IMR-90 (cell line): ENCODE data around the gene GPHA2. TPM values are rescaled to one million over a fixed set of nuclear protein-coding genes. Genes with fewer than 3 reads are reported as not detected.

Experiments
- ATAC-seq: fragments of 200-7000 bp; cut with Tn5 transposase; 2 replicates; pipeline ENCODE4 v1.9.1; 2020; ENCODE audit warnings: low read depth, mild to moderate bottlenecking, moderate library complexity
- BruUV-seq: library from RNA; stranded (reverse); fragments of 400-500 nt; replicated peaks from 2 replicates; lab custom pipeline; 2021; lab: Mats Ljungman, UMichigan
- CTCF ChIA-PET: fragments of 300-600 bp; formaldehyde crosslinking; extraction: SDS; loops from one replicate; lab custom pipeline; 2021; ENCODE audit warnings: antibody characterized with exemption; lab: Yijun Ruan, JAX
- POLR2A ChIA-PET: fragments of 300-600 bp; sonication (Branson Sonifier 250); formaldehyde crosslinking; loops from one replicate; lab custom pipeline; 2022; ENCODE audit warnings: antibody characterized with exemption; ENCODE audit not compliant: unreplicated experiment; lab: Charles Lee
- DNase-seq: peaks from one replicate; pipeline ENCODE4 v3.0.0; 2013
- H2AFZ ChIP-seq: replicated peaks from 2 replicates; pipeline ENCODE3; 2013; ENCODE audit warnings: low read length, mild to moderate bottlenecking; ENCODE audit not compliant: poor library complexity
- H2AK5ac ChIP-seq: 2 replicates; pipeline ENCODE4 v1.6.1; 2013; ENCODE audit warnings: low read depth, low read length, inconsistent platforms
- H2AK9ac ChIP-seq: replicated peaks from 2 replicates; pipeline ENCODE3; 2013; ENCODE audit warnings: mild to moderate bottlenecking, low read depth, low read length, moderate library complexity; ENCODE audit not compliant: poor library complexity
- H2BK120ac ChIP-seq: 2 replicates; pipeline ENCODE4 v1.6.1; 2013; ENCODE audit warnings: low read depth, low read length, inconsistent platforms
- H2BK15ac ChIP-seq: 3 replicates; pipeline ENCODE4 v1.6.1; 2013; ENCODE audit warnings: low read depth, low read length, inconsistent platforms
- H2BK20ac ChIP-seq: 2 replicates; pipeline ENCODE4 v1.6.1; 2013; ENCODE audit warnings: low read depth, mild to moderate bottlenecking, inconsistent platforms, low read length, moderate library complexity
- H2BK5ac ChIP-seq: 2 replicates; pipeline ENCODE4 v1.6.1; 2013; ENCODE audit warnings: mild to moderate bottlenecking, low read depth, low read length, inconsistent platforms; ENCODE audit not compliant: poor library complexity, severe bottlenecking
- H3K14ac ChIP-seq: replicated peaks from 2 replicates; pipeline ENCODE4 v1.6.1; 2013; ENCODE audit warnings: low read depth, low read length, inconsistent platforms
- H3K18ac ChIP-seq: 2 replicates; pipeline ENCODE4 v1.6.1; 2013; ENCODE audit warnings: low read depth, low read length, control low read depth
- H3K23ac ChIP-seq: 2 replicates; pipeline ENCODE4 v1.6.1; 2013; ENCODE audit warnings: low read depth, low read length, inconsistent platforms
- H3K27ac ChIP-seq: 2 replicates; pipeline ENCODE4 v1.5.1; 2013; ENCODE audit warnings: mild to moderate bottlenecking, control low read depth, low read length; ENCODE audit not compliant: insufficient read depth
- H3K27me3 ChIP-seq: 2 replicates; pipeline ENCODE4 v1.6.1; 2013; ENCODE audit warnings: low read length; ENCODE audit not compliant: control insufficient read depth, insufficient read depth
- H3K36me3 ChIP-seq: 2 replicates; pipeline ENCODE4 v1.6.1; 2013; ENCODE audit warnings: low read length, mixed read lengths; ENCODE audit not compliant: control insufficient read depth, insufficient read depth
- H3K4ac ChIP-seq: 2 replicates; pipeline ENCODE4 v1.6.1; 2013; ENCODE audit warnings: low read depth, low read length, inconsistent platforms
- H3K4me1 ChIP-seq: 2 replicates; pipeline ENCODE4 v1.6.1; 2013; ENCODE audit warnings: low read length, mixed read lengths; ENCODE audit not compliant: control insufficient read depth, insufficient read depth
- H3K4me2 ChIP-seq: 2 replicates; pipeline ENCODE4 v1.6.1; 2013; ENCODE audit warnings: low read depth, mild to moderate bottlenecking, control low read depth, low read length, moderate library complexity
- H3K4me3 ChIP-seq: 2 replicates; pipeline ENCODE4 v1.5.1; 2013; ENCODE audit warnings: low read depth, mild to moderate bottlenecking, control low read depth, low read length, moderate library complexity; ENCODE audit not compliant: insufficient read depth
- H3K56ac ChIP-seq: 2 replicates; pipeline ENCODE4 v1.6.1; 2013; ENCODE audit warnings: low read length, inconsistent platforms; ENCODE audit not compliant: insufficient read depth; ENCODE audit errors: extremely low read depth
- H3K79me1 ChIP-seq, 2 experiments: 2 replicates each; pipeline ENCODE4 v1.6.1; 2013; ENCODE audit warnings: low read length in 2 of 2, inconsistent platforms in 1 of 2, low read depth in 1 of 2
- H3K9ac ChIP-seq: 2 replicates; pipeline ENCODE4 v1.6.1; 2013; ENCODE audit warnings: low read depth, low read length, control low read depth
- H3K9me1 ChIP-seq: 2 replicates; pipeline ENCODE4 v1.6.1; 2013; ENCODE audit warnings: low read length, inconsistent platforms; ENCODE audit not compliant: insufficient read depth
- H3K9me3 ChIP-seq: 2 replicates; pipeline ENCODE4 v1.6.1; 2013; ENCODE audit warnings: low read length; ENCODE audit not compliant: control insufficient read depth, insufficient read depth
- H4K20me1 ChIP-seq: 2 replicates; pipeline ENCODE4 v1.6.1; 2013; ENCODE audit warnings: low read length, inconsistent platforms; ENCODE audit not compliant: insufficient read depth
- H4K5ac ChIP-seq: 2 replicates; pipeline ENCODE4 v1.6.1; 2013; ENCODE audit warnings: mild to moderate bottlenecking, low read depth, low read length, control low read depth
- H4K8ac ChIP-seq, 2 experiments: 2 replicates each; pipeline ENCODE4 v1.6.1; 2013; ENCODE audit warnings: low read depth in 2 of 2, low read length in 2 of 2, control low read depth in 1 of 2, inconsistent platforms in 1 of 2
- H4K91ac ChIP-seq: 2 replicates; pipeline ENCODE4 v1.6.1; 2013; ENCODE audit warnings: low read depth, low read length, inconsistent platforms; ENCODE audit not compliant: insufficient read depth
- BHLHE40 ChIP-seq: fragments of 150-350 bp; IDR thresholded peaks from 2 replicates; pipeline ENCODE4 v1.6.1; 2016; ENCODE audit warnings: mild to moderate bottlenecking, low read depth, low read length
- CEBPB ChIP-seq: IDR thresholded peaks from 2 replicates; pipeline ENCODE4 v1.6.1; 2012; ENCODE audit warnings: low read depth, low read length, improper control_type of control experiment
- FOS ChIP-seq: fragments of 150-350 bp; IDR thresholded peaks from 2 replicates; pipeline ENCODE4 v1.6.1; 2016; ENCODE audit warnings: low read depth, low read length
- MAZ ChIP-seq: IDR thresholded peaks from 2 replicates; pipeline ENCODE4 v1.6.1; 2012; ENCODE audit warnings: low read depth, mild to moderate bottlenecking, low read length, improper control_type of control experiment, moderate library complexity, borderline replicate concordance
- MXI1 ChIP-seq: IDR thresholded peaks from 2 replicates; pipeline ENCODE4 v1.6.1; 2012; ENCODE audit warnings: low read depth, mild to moderate bottlenecking, low read length, moderate library complexity, borderline replicate concordance
- RAD21 ChIP-seq: IDR thresholded peaks from 2 replicates; pipeline ENCODE4 v1.6.1; 2012; ENCODE audit warnings: low read length, improper control_type of control experiment
- RCOR1 ChIP-seq: IDR thresholded peaks from 2 replicates; pipeline ENCODE4 v1.6.1; 2012; ENCODE audit warnings: mild to moderate bottlenecking, low read length, improper control_type of control experiment; ENCODE audit not compliant: insufficient replicate concordance
- RFX5 ChIP-seq: IDR thresholded peaks from 2 replicates; pipeline ENCODE4 v1.8.0; 2012; ENCODE audit warnings: low read depth, mild to moderate bottlenecking, low read length, moderate library complexity
- SMC3 ChIP-seq: fragments of 150-350 bp; IDR thresholded peaks from 2 replicates; pipeline ENCODE4 v1.6.1; 2016; ENCODE audit warnings: low read depth, mild to moderate bottlenecking, antibody characterized with exemption, low read length, moderate library complexity
- WGBS, 2 experiments: methylation state at CpG; one replicate each; pipeline versions ENCODE4 v1.1.5 to v1.1.7; 2013; ENCODE audit warnings: missing lambda C conversion rate in 2 of 2; ENCODE audit not compliant: insufficient read length in 1 of 2; ENCODE audit errors: extremely low coverage in 2 of 2; 5-methylcytosine and 5-hydroxymethylcytosine counted together
- dilution Hi-C: fragments of 300-500 bp; cut with HindIII; formaldehyde crosslinking; loops from one replicate; pipeline ENCODE4 v1.14.3; 2018; ENCODE audit warnings: low sequenced_read_pairs; ENCODE audit not compliant: unreplicated experiment
- in situ Hi-C: fragments of 300-500 bp; cut with MboI; formaldehyde crosslinking; loops from 3 replicates; pipeline ENCODE4 v1.14.3; 2019; ENCODE audit warnings: low sequenced_read_pairs, inconsistent platforms, mixed read lengths
- intact Hi-C: fragments of 100-400 bp; cut with micrococcal nuclease; formaldehyde crosslinking; loops from 2 replicates; pipeline ENCODE4 v1.10.0; 2022
- polyA plus RNA-seq, 3 experiments: library from polyadenylated mRNA; depleted of rRNA; stranded (reverse); fragments of >200 nt; gene quantifications; 2 replicates each; pipeline ENCODE4 v1.2.3, GENCODE V29; 2012; ENCODE audit warnings: low replicate concordance in 1 of 3
- total RNA-seq: library from RNA; depleted of rRNA; stranded (reverse); fragments of >200 nt; gene quantifications from 2 replicates; pipeline ENCODE4 v1.2.3, GENCODE V29; 2012
- TF ChIP-seq, protein P1 (sequence below): conservative IDR thresholded peaks from 2 replicates; pipeline ENCODE4 v1.5.1; 2012; ENCODE audit warnings: mild to moderate bottlenecking, low read depth, low read length, improper control_type of control experiment
- TF ChIP-seq, protein P2 (sequence below): fragments of 150-350 bp; IDR thresholded peaks from 2 replicates; pipeline ENCODE4 v1.6.1; 2016; ENCODE audit warnings: low read depth, mild to moderate bottlenecking, low read length, moderate library complexity, borderline replicate concordance
- TF ChIP-seq, protein P3 (sequence below): fragments of 150-350 bp; IDR thresholded peaks from 2 replicates; pipeline ENCODE4 v1.6.1; 2017; ENCODE audit warnings: mild to moderate bottlenecking, antibody characterized with exemption, low read length, low read depth

The GPHA2 gene
- total and polyA plus RNA-seq, 2 of the 4 experiments (the other 2 are of a cell fraction), result not detected

DNA sequence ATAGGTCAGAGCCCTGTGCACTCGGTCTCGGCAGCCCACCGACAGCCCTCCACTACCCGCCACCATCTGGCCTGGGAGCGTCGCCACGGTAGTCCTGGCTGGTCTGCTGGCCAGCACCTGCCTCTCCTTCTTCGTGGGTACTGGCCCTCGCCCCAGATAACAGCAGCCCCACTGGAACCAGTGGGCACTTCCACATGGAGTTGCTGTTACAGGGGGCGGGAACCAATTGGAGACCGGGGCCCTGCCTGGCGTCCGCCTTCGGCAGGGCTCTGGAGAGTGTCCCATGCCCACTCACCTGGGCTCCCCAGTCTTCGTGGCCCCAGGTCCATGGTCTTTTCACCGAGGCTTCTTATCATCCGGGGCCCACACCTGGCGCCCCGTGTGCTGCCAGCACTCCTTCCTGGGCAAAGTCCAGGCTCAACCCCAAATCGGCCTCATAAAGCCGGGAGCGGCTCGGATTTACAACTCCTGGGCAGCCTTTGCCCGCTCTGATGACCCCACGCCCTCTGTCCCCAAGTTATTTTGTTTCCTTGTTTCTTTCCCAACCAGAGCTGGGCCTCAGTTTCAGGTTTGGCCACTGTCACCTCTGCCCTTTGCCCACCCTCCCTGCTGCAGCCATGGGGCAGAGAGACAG, 44.4 kb downstream of the GPHA2 start (continued):
- TF ChIP-seq BHLHE40, result no peak

DNA sequence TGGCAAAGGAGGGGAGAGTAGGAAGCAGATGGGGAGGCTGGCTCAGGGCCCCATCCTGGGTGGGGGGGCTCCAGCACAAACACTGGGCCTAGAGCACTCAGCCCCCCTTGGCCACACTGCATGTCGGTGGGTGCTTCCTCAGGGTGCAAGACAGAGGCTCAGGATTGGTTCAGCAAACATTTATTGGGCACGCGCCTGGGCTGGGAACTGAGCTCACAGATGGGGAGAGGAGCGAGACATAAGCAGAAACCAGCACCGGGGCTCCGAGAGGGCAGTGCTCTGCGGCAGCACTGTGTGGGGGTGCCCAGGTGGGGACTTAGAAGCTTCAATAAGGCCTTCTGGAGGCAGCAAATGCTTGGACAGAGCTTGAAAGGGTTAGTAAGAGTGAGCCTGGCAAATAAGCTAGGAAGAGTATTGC, 45.2 kb downstream of the GPHA2 start:
- TF ChIP-seq RCOR1 (no peak), RFX5 (no peak), RAD21 (no peak), MAZ (no peak), BHLHE40 (no peak), MXI1 (no peak), SMC3 (no peak), FOS (no peak), CEBPB (no peak)
- TF ChIP-seq, protein P1, sequence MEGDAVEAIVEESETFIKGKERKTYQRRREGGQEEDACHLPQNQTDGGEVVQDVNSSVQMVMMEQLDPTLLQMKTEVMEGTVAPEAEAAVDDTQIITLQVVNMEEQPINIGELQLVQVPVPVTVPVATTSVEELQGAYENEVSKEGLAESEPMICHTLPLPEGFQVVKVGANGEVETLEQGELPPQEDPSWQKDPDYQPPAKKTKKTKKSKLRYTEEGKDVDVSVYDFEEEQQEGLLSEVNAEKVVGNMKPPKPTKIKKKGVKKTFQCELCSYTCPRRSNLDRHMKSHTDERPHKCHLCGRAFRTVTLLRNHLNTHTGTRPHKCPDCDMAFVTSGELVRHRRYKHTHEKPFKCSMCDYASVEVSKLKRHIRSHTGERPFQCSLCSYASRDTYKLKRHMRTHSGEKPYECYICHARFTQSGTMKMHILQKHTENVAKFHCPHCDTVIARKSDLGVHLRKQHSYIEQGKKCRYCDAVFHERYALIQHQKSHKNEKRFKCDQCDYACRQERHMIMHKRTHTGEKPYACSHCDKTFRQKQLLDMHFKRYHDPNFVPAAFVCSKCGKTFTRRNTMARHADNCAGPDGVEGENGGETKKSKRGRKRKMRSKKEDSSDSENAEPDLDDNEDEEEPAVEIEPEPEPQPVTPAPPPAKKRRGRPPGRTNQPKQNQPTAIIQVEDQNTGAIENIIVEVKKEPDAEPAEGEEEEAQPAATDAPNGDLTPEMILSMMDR, result no peak
- TF ChIP-seq, protein P2, sequence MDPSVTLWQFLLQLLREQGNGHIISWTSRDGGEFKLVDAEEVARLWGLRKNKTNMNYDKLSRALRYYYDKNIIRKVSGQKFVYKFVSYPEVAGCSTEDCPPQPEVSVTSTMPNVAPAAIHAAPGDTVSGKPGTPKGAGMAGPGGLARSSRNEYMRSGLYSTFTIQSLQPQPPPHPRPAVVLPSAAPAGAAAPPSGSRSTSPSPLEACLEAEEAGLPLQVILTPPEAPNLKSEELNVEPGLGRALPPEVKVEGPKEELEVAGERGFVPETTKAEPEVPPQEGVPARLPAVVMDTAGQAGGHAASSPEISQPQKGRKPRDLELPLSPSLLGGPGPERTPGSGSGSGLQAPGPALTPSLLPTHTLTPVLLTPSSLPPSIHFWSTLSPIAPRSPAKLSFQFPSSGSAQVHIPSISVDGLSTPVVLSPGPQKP, result no peak
- TF ChIP-seq, protein P3, sequence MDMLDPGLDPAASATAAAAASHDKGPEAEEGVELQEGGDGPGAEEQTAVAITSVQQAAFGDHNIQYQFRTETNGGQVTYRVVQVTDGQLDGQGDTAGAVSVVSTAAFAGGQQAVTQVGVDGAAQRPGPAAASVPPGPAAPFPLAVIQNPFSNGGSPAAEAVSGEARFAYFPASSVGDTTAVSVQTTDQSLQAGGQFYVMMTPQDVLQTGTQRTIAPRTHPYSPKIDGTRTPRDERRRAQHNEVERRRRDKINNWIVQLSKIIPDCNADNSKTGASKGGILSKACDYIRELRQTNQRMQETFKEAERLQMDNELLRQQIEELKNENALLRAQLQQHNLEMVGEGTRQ, result no peak
- intact Hi-C loops (no loop called here), dilution Hi-C loops (no loop called here), in situ Hi-C loops (loop anchor here (5.0 kb wide), 1 partner anchor 43 kb away; no protein-coding TSS in a partner anchor)
- no peak overlapping the region for H3K4ac ChIP-seq
- no peak overlapping the region for H2BK5ac ChIP-seq
- H4K5ac ChIP-seq, result no peak overlapping the region
- WGBS, 2 experiments, result 88% methylated on average over 7 of the region's 7 CpGs; no CpG with 5 or more reads in 1 of the 2 experiments
- peaks cover 7% of the 10 kb centered on the region for H3K4me1 ChIP-seq
- no peak overlapping the region for H2BK120ac ChIP-seq
- DNase-seq (no peak), ATAC-seq (no peak)
- no peak overlapping the region for H3K18ac ChIP-seq
- no peak overlapping the region for H2BK20ac ChIP-seq
- H4K8ac ChIP-seq, result no peak overlapping the region
- no peak overlapping the region for H2AFZ ChIP-seq
- no peak overlapping the region for H3K27ac ChIP-seq
- no peak overlapping the region for H4K91ac ChIP-seq
- no peak overlapping the region; the same call in 1 of the 2 replicates for H3K23ac ChIP-seq
- H2AK5ac ChIP-seq, result no peak overlapping the region
- H3K27me3 ChIP-seq, result no peaks in the 10 kb centered on the region
- CTCF ChIA-PET, result interaction anchor here (1.4 kb wide), 1 partner anchor 43 kb away, joined by 5 read pairs; no protein-coding TSS in a partner anchor
- H3K9ac ChIP-seq, result no peak overlapping the region
- H3K9me1 ChIP-seq, result peaks cover 7% of the 10 kb centered on the region; the same call in 1 of the 2 replicates
- H3K4me2 ChIP-seq, result no peak overlapping the region
- no peak overlapping the region for H3K14ac ChIP-seq
- peak overlapping the region; percentile 42 for H2AK9ac ChIP-seq
- H4K20me1 ChIP-seq, result peaks cover 6% of the 10 kb centered on the region; the same call in 1 of the 2 replicates
- H2BK15ac ChIP-seq, result no peak overlapping the region
- peaks cover 1% of the 10 kb centered on the region; the same call in 1 of the 2 replicates for H3K36me3 ChIP-seq
- no peak overlapping the region for H3K56ac ChIP-seq
- H3K79me1 ChIP-seq, result peaks cover 0 to 3% of the 10 kb centered on the region in 2 experiments; a peak in 1 of 4 replicates
- no peak overlapping the region for H3K4me3 ChIP-seq
- POLR2A ChIA-PET, result no interaction called here
- no peaks in the 10 kb centered on the region for H3K9me3 ChIP-seq
- BruUV-seq, result no TSS peak
